GM21526 (cell line): ENCODE data around the gene PDLIM1.
A peak's percentile ranks its signal among the peaks of the same experiment; 100 is the strongest.

ENCODE experiments used
- ATAC-seq: cut with Tn5 transposase; IDR thresholded peaks from one replicate; pipeline ENCODE4 v1.9.1; 2021; ENCODE audit warnings: moderate library complexity; ENCODE audit not compliant: unreplicated experiment, low FRiP score

PDLIM1 gene

GRCh38 chr10:95315509-95315908 is 24.7 kb upstream of the PDLIM1 start:
- no peak for ATAC-seq

- no peak for ATAC-seq
These were observed 23.6 kb upstream of the PDLIM1 start for GRCh38 chr10:95314192-95314918.

- no peak for ATAC-seq
These were observed 22.2 kb upstream of the PDLIM1 start for GRCh38 chr10:95312986-95313495.

GRCh38 chr10:95312257-95312656 is 21.5 kb upstream of the PDLIM1 start:
- no peak for ATAC-seq

DNA sequence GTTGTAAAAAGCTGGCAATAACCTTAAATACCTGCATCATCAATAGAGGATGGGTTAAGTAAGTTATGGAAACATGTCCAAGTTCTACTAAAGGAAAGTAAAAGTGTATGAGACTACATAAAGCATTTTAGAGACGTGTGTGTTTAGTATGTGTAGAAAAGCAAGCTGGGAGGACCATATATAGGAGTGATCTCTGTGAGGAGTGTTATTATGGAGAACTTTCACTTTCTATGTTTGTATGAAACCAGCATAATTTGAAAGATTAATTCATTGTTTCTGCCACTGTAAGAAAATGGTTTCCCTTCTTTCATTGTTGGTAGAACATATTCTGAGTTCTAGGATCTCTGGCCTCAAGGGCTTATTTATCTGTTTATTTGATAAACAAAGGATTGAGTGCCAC is 19.2 kb upstream of the PDLIM1 start:
- no peak for ATAC-seq

DNA sequence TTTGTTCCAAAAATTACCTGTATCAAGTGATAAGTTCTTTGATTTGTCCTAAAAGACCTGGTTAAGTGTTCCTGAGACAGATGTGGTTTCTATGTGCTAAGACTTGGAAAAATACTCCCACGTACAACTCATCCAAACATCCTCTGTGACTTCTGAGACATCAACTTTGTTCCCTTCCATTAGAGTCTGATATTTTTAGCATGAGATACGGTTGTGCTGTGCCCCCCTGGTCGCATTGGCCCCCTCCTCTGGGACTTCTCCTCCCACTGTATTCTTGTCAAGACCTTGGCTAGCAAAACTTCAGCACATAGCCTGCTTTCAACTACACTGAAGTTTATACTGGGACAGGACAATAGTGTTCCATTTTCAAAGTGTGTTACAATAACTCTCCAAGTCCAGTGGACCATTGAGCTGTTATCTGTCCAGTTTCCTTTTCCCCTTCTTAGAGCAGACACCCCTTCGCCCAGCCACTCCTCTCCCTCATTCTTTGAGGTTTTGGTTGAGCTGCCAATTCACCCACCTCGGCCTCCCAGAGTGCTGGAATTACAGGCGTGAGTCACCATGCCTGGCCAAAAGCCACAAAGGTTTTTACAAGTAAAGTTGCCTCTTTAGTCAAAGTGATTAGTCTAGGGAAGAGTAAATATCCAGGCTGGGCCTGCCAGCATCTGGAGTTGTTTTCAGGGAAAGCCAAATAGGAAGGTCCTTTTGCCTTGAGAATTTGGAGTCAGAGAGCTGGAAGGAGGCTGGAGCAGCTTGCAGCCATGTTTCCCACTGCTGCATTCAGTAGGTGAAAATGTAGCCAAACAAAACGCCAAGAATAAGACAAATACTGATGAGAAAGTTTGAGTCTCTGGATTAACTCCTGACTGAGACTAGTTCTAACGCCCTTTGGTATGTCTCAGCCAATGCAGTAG is 17.8 kb upstream of the PDLIM1 start:
- ATAC-seq: no peak

- ATAC-seq: no peak
These were observed 16.0 kb upstream of the PDLIM1 start for GRCh38 chr10:95306851-95307250.

DNA sequence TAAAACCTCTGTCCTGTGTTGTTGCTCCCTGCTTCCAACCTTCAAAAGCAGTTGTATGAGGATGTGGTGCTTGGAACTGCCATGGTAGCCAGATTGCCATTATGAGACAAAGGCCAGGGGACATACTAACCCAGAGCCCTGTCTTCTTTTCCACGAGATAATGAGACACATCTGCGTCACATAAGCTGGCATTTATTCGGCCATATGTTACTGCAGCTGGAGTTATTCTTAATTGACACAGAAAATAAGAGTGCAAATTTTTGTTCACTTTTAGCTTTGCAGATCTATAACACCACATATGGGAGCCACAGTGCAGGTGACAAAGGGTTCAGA is 15.5 kb upstream of the PDLIM1 start:
- ATAC-seq: no peak

- no peak for ATAC-seq
These were observed 15.0 kb upstream of the PDLIM1 start for GRCh38 chr10:95305606-95306317.

DNA sequence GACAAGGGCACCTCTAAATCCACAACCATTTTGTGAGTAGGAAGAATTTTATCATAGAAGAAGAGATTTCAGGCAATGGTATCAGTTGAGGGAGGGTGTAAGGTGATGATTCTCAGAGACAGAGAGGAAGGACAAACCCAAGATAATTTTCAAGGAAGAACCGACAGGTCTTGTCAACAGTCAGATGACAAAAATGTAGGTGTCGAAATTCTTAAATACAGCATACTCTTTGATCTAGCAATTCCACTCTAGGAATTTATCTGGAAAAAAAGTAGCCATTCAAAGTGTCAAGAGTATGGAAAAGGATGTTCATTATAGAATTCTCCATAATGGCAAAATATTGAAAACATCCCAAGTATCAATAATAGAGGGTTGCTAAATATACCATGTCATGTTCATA is 14.2 kb upstream of the PDLIM1 start:
- no peak for ATAC-seq

DNA sequence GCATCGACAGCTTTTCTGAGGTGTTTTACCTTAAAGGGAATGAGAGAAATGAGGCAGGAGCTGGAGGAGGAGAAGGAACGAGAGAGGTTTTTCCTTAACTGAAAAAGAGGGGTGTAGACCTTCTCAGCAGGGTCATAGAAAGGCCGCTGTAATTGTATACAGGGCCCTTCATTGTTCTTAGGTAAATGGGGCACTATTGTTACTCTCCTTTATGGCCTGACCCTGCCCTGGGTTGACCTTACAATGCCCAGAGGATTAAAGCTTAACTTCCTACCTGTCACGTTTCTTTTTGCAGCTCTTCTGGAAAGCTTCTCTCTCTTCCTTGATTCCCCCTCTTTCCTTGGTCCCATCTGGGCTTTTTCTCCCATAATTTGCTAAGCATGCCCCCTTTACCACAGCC is 13.7 kb upstream of the PDLIM1 start:
- ATAC-seq: no peak

DNA sequence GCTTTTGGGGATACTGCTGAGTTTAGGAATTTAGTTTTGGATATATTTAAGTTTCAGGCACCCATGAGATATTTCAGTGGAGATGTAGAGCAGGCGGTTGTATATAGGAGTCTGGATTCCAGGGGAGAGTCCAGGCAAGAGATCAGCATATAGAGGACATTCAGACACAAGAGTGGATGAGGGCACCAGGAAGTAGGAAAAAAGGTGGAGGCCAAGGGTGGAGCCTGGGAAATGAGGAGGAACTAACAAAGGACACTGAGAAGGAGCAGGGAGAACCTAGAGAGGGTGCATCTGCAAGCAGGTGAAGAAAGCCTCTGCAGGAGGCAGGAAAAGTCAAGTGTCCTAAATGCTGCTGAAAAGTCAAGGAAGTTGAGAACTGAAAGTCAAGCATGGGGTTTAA is 13.1 kb upstream of the PDLIM1 start:
- ATAC-seq: no peak

- no peak for ATAC-seq
These were observed 12.7 kb upstream of the PDLIM1 start for GRCh38 chr10:95303535-95303934.

DNA sequence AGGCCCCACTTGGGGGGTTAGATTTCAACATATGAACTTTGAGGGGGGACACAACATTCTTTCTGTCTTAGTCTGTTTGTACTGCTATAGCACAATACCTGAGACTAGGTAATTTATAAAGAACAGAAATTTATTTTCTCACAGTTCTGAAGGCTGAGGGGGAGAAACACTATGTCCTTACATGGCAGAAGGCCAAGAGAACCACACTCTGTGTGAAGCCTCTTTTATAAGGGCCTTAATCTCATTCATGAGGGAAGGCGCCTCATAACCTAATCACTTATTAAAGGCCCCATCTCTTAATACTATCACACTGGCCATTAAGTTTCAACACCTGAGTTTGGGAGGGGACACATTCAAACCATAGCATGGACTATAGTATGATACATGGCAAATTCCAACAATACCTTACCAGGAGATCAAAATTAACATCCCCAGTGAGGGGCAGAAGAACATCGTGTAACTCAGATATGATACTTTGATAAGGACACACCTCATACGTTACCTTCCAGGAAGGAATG is 9.3 kb upstream of the PDLIM1 start:
- ATAC-seq: no peak

- peak; percentile 46 for ATAC-seq
These were observed 6.6 kb upstream of the PDLIM1 start for GRCh38 chr10:95297402-95297801.

DNA sequence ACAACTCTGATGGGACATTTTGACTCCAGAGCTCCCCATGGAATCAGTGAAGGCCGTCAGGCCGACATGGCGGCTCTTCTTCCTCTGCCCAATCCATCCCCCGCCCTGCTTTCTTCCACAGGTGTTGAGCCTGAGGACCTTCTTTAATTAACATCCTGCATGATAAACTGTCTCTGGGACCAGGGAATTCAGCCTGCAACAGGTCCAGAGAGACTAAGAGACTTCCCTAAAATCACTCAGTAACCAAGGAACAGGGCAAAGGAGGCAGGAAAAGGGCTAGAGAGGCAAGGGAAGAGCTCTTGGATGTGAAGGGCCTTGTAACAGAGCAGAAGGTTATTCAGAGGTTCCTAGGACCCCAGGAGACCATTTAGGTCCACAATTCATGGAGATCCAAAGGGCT is 6.0 kb upstream of the PDLIM1 start:
- no peak for ATAC-seq

DNA sequence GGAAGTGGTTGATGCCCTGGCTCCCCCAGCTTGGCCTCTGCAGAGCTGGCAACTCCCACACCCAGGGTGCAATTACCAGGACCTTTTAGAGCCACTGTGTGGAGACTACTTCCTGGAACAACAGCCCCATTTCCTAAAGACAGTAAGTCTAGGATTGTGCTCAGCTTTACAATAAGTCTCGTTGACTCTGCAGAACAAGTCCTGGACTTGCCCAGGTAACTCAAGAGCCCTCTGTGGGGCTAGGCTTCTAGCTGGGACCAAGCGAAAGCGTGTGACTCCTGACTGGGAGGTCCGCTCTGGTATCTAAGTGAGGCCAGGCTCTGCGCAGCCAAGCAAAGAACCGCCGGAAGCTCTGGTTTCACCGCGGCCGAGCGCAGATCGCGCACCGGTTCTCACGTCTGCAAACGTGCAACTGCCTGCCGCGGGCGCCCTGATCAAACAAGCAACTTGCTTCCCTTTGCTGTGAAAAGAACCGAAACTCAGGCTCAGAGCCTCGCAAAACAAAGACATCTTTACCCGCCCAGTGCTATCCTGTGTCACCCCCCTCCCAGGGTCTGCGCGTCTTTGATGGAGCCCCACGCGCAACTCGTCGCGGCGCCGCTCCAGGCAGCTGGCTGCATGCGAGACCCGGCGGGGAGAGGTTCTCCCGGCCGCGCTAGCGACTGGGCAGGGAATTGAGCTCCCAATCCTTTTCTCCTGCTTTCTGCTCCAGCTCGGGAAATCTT is 4.4 kb upstream of the PDLIM1 start:
- peak; percentile 71 for ATAC-seq

- no peak for ATAC-seq
These were observed 2.8 kb upstream of the PDLIM1 start for GRCh38 chr10:95293631-95294030.

DNA sequence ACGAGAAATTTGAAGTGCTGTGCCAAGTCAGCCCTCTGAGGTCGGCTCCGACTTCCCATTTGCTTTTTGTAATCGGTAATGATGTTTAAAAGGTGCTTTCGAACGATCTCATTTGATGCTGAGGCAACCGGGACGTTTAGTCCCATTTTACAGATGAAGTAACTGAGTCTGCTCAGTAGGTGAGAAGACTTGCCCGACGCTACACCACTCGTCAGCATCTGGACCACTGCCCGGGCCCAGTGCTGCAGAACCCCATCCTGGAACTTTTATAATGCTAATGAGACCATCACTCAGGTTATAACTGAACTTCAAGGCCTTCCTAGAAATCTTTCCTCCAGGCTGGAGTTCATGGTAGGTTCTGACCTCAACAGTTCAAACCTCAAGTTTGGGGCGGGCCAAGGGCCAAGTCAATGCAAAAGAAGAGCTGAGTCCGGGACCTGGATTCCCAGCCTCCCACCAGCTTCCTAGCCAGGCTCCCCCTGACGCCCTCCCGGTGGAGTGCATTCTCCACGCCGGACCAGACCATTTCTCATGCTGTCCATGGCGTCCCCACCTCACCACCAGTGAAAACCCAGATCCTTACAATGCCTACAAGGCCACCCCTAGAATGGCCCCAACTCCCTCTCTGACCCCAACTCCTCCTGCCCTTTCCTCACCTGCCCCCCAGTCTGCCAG is 699 bp upstream of the PDLIM1 start:
- no peak for ATAC-seq

- ATAC-seq: no peak
These were observed 832 bp downstream of the PDLIM1 start for GRCh38 chr10:95289921-95290421.
